Upper lobe of left lung (tissue), 4 donors: ENCODE results near the gene DPYD.

Experiments used
- POLR2A ChIP-seq, 4 donors: fragments of 450-650 bp; IDR thresholded peaks; one replicate each; pipeline ENCODE4 v1.5.1; 2016 to 2017; ENCODE audit warnings: antibody characterized with exemption in 4 of 4, mild to moderate bottlenecking in 2 of 4
- POLR2AphosphoS5 ChIP-seq, 2 donors: sonication (generic); formaldehyde crosslinking; IDR thresholded peaks; one replicate each; pipeline ENCODE4 v1.5.1; 2017; ENCODE audit warnings: antibody characterized with exemption in 2 of 2
- TF ChIP-seq, protein P1 (sequence below), 6 experiments: fragments of 450-650 bp in 4 of 6; fragments of 200-600 bp in 2 of 6; sonication (generic) in 2 of 6; IDR thresholded peaks; one replicate each; pipeline ENCODE4 v1.5.1; 2016 to 2019; ENCODE audit warnings: antibody characterized with exemption in 6 of 6

GRCh38 chr1:97567000-97567749 lies 353.7 kb downstream of the DPYD start:
- TF ChIP-seq, protein P1, sequence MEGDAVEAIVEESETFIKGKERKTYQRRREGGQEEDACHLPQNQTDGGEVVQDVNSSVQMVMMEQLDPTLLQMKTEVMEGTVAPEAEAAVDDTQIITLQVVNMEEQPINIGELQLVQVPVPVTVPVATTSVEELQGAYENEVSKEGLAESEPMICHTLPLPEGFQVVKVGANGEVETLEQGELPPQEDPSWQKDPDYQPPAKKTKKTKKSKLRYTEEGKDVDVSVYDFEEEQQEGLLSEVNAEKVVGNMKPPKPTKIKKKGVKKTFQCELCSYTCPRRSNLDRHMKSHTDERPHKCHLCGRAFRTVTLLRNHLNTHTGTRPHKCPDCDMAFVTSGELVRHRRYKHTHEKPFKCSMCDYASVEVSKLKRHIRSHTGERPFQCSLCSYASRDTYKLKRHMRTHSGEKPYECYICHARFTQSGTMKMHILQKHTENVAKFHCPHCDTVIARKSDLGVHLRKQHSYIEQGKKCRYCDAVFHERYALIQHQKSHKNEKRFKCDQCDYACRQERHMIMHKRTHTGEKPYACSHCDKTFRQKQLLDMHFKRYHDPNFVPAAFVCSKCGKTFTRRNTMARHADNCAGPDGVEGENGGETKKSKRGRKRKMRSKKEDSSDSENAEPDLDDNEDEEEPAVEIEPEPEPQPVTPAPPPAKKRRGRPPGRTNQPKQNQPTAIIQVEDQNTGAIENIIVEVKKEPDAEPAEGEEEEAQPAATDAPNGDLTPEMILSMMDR (IDR thresholded peaks at IDR 0.05), result no peak
- no peak for TF ChIP-seq POLR2AphosphoS5 (IDR thresholded peaks at IDR 0.05)
- no peak for TF ChIP-seq POLR2A (IDR thresholded peaks at IDR 0.05)
